HepG2 (cell line): Measurements from ENCODE around the gene PRKCG. TPM values are rescaled to one million over a fixed set of nuclear protein-coding genes. Genes with fewer than 3 reads are reported as not detected.
A peak's percentile ranks its signal among the peaks of the same experiment; 100 is the strongest.

Experiments used
- EEA1 ChIP-seq: sonication (generic); formaldehyde crosslinking; IDR thresholded peaks from 2 replicates; pipeline ENCODE4 v1.5.1; 2020; ENCODE audit warnings: mild to moderate bottlenecking, missing genetic modification reagents, borderline replicate concordance
- EP300 ChIP-seq, 3 experiments: sonication (generic) in 1 of 3; formaldehyde crosslinking in 1 of 3; IDR thresholded peaks; 2 replicates each; pipeline versions ENCODE4 v1.5.1 to v1.6.1; 2011 to 2020; ENCODE audit warnings: low read depth in 2 of 3, low read length in 2 of 3, borderline replicate concordance in 1 of 3, improper control_type of control experiment in 1 of 3, mild to moderate bottlenecking in 1 of 3, missing genetic modification reagents in 1 of 3, moderate library complexity in 1 of 3
- HOXA5 ChIP-seq: sonication (generic); formaldehyde crosslinking; IDR thresholded peaks from 2 replicates; pipeline ENCODE4 v1.4.0; 2020; ENCODE audit warnings: missing genetic modification reagents
- HOXA7 ChIP-seq: sonication (generic); formaldehyde crosslinking; IDR thresholded peaks from 2 replicates; pipeline ENCODE4 v1.8.1; 2022; ENCODE audit warnings: mild to moderate bottlenecking, missing genetic modification reagents, moderate library complexity
- NFIB ChIP-seq: sonication (generic); formaldehyde crosslinking; IDR thresholded peaks from 2 replicates; pipeline ENCODE4 v1.9.0; 2021; ENCODE audit warnings: missing genetic modification reagents, mild to moderate bottlenecking, borderline replicate concordance
- PCBP2 ChIP-seq: fragments of 200-400 bp; formaldehyde crosslinking; optimal IDR thresholded peaks from 2 replicates; pipeline ENCODE3; 2018; ENCODE audit warnings: low read length, low read depth; ENCODE audit not compliant: poor library complexity, severe bottlenecking
- RBAK ChIP-seq: sonication (generic); formaldehyde crosslinking; IDR thresholded peaks from 2 replicates; pipeline ENCODE4 v1.5.1; 2020; ENCODE audit warnings: mild to moderate bottlenecking, missing genetic modification reagents
- REPIN1 ChIP-seq: sonication (generic); formaldehyde crosslinking; IDR thresholded peaks from 2 replicates; pipeline ENCODE4 v1.8.0; 2022; ENCODE audit warnings: missing genetic modification reagents, low read depth, mild to moderate bottlenecking, borderline replicate concordance
- SMARCE1 ChIP-seq: fragments of 450-650 bp; IDR thresholded peaks from 2 replicates; pipeline ENCODE4 v1.6.1; 2017; ENCODE audit warnings: borderline replicate concordance
- TOPORS ChIP-seq: sonication (generic); formaldehyde crosslinking; IDR thresholded peaks from 2 replicates; pipeline ENCODE4 v1.8.0; 2023; ENCODE audit warnings: mild to moderate bottlenecking, missing genetic modification reagents
- XRCC5 ChIP-seq: fragments of 200-400 bp; formaldehyde crosslinking; optimal IDR thresholded peaks from 2 replicates; pipeline ENCODE3; 2017; ENCODE audit warnings: mild to moderate bottlenecking, low read length
- ZNF225 ChIP-seq: sonication (generic); formaldehyde crosslinking; IDR thresholded peaks from 2 replicates; pipeline ENCODE4 v1.4.0; 2020; ENCODE audit warnings: mild to moderate bottlenecking, missing genetic modification reagents
- ZNF263 ChIP-seq: sonication (generic); formaldehyde crosslinking; IDR thresholded peaks from 2 replicates; pipeline ENCODE4 v1.4.0; 2020; ENCODE audit warnings: missing genetic modification reagents
- ZNF563 ChIP-seq: sonication (generic); formaldehyde crosslinking; IDR thresholded peaks from 2 replicates; pipeline ENCODE4 v1.8.0; 2022; ENCODE audit warnings: mild to moderate bottlenecking, moderate library complexity, missing genetic modification reagents
- ZNF570 ChIP-seq: sonication (generic); formaldehyde crosslinking; IDR thresholded peaks from 2 replicates; pipeline ENCODE4 v1.4.0; 2020; ENCODE audit warnings: mild to moderate bottlenecking, missing genetic modification reagents, borderline replicate concordance
- ZNF773 ChIP-seq: sonication (generic); formaldehyde crosslinking; IDR thresholded peaks from 2 replicates; pipeline ENCODE4 v1.4.0; 2020; ENCODE audit warnings: missing genetic modification reagents, borderline replicate concordance
- ZSCAN22 ChIP-seq: sonication (generic); formaldehyde crosslinking; IDR thresholded peaks from 2 replicates; pipeline ENCODE4 v1.4.0; 2020; ENCODE audit warnings: mild to moderate bottlenecking, missing genetic modification reagents
- polyA plus RNA-seq, 8 experiments: library from polyadenylated mRNA; depleted of rRNA in 3 of 8; stranded (reverse) in 7 of 8; unstranded in 1 of 8; fragments of >200 nt; fragmentation: Illumina TruSeq in 4 of 8; extraction: Trizol in 4 of 8; gene quantifications; 2 replicates each; pipeline versions ENCODE4 v1.2.1 to v1.2.3, GENCODE V29; 2011 to 2016; ENCODE audit warnings: low read depth in 4 of 8, missing spikeins in 1 of 8, mixed read lengths in 1 of 8; ENCODE audit not compliant: insufficient read depth in 1 of 8
- total RNA-seq, 5 experiments: library from RNA; depleted of rRNA; stranded (reverse); fragments of >200 nt; fragmentation: Illumina TruSeq; extraction: Trizol; gene quantifications; 2 replicates each; pipeline ENCODE4 v1.2.3, GENCODE V29; 2016; ENCODE audit warnings: low read depth in 1 of 5
- TF ChIP-seq, protein P1 (sequence below): IDR thresholded peaks from 2 replicates; pipeline ENCODE4 v1.6.1; 2016; ENCODE audit warnings: missing genetic modification reagents, missing compliant biosample characterization
- TF ChIP-seq, protein P2 (sequence below): sonication (generic); formaldehyde crosslinking; IDR thresholded peaks from 2 replicates; pipeline ENCODE4 v1.5.0; 2020; ENCODE audit warnings: missing genetic modification reagents, mild to moderate bottlenecking, borderline replicate concordance
- TF ChIP-seq, protein P3 (sequence below): sonication (generic); formaldehyde crosslinking; IDR thresholded peaks from 2 replicates; pipeline ENCODE4 v1.5.1; 2020; ENCODE audit warnings: missing genetic modification reagents, mild to moderate bottlenecking, borderline replicate concordance

The PRKCG gene
- total and polyA plus RNA-seq, 2 of the 13 experiments (the other 11 are each of a cell fraction or from before 2014, with no cell fraction given), result 0.02 to 0.03 TPM

DNA sequence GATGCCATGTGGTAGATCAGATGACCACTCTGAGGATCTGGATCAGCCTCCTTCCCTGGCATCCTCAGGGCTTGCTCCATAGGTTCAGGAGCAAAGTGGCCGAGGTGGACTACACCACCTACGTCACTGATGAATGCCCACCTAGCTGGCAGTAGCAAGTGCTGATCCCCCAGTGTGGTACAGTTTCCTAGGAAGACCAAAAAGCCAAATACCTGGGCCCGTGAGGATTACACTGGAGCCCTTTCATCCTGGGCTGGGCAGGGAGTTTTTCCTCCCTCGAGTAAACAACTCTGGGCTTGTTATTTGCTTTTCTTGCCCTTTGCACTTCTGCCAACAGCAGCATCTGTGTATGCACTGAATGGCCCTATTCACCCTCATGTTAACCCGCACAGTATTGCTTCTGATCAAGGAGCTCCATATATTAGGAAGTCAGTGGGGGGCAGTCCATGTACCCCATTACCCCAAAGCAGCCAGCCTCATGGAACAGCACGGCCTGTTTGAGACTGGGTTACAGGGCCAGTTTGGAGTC, 17.6 kb upstream of the PRKCG start (continued):
- TF ChIP-seq HOXA7 (CRISPR knock-in tag) (no peak), REPIN1 (CRISPR knock-in tag) (peak; percentile 43; the same call in 1 of the 2 replicates), ZNF225 (CRISPR knock-in tag) (no peak), ZNF773 (CRISPR knock-in tag) (no peak), ZSCAN22 (CRISPR knock-in tag) (no peak), HOXA5 (CRISPR knock-in tag) (no peak), ZNF263 (CRISPR knock-in tag) (no peak), XRCC5 (peak; percentile 56), EP300 (IDR thresholded peaks at IDR 0.05; ENCODE audit: low read depth in 2 of 2, low read length in 2 of 2) (peak; percentile 88 to 98), EP300 (CRISPR knock-in tag; IDR thresholded peaks at IDR 0.05; ENCODE audit: borderline replicate concordance) (peak; percentile 95), RBAK (CRISPR knock-in tag) (no peak), PCBP2 (no peak), SMARCE1 (no peak), TOPORS (CRISPR knock-in tag) (no peak), NFIB (no peak), ZNF570 (CRISPR knock-in tag) (no peak), EEA1 (CRISPR knock-in tag) (no peak), ZNF563 (CRISPR knock-in tag) (no peak)
- TF ChIP-seq, protein P1, sequence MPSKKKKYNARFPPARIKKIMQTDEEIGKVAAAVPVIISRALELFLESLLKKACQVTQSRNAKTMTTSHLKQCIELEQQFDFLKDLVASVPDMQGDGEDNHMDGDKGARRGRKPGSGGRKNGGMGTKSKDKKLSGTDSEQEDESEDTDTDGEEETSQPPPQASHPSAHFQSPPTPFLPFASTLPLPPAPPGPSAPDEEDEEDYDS (CRISPR knock-in tag), result peak; percentile 78
- TF ChIP-seq, protein P2, sequence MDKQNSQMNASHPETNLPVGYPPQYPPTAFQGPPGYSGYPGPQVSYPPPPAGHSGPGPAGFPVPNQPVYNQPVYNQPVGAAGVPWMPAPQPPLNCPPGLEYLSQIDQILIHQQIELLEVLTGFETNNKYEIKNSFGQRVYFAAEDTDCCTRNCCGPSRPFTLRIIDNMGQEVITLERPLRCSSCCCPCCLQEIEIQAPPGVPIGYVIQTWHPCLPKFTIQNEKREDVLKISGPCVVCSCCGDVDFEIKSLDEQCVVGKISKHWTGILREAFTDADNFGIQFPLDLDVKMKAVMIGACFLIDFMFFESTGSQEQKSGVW (CRISPR knock-in tag), result no peak
- TF ChIP-seq, protein P3, sequence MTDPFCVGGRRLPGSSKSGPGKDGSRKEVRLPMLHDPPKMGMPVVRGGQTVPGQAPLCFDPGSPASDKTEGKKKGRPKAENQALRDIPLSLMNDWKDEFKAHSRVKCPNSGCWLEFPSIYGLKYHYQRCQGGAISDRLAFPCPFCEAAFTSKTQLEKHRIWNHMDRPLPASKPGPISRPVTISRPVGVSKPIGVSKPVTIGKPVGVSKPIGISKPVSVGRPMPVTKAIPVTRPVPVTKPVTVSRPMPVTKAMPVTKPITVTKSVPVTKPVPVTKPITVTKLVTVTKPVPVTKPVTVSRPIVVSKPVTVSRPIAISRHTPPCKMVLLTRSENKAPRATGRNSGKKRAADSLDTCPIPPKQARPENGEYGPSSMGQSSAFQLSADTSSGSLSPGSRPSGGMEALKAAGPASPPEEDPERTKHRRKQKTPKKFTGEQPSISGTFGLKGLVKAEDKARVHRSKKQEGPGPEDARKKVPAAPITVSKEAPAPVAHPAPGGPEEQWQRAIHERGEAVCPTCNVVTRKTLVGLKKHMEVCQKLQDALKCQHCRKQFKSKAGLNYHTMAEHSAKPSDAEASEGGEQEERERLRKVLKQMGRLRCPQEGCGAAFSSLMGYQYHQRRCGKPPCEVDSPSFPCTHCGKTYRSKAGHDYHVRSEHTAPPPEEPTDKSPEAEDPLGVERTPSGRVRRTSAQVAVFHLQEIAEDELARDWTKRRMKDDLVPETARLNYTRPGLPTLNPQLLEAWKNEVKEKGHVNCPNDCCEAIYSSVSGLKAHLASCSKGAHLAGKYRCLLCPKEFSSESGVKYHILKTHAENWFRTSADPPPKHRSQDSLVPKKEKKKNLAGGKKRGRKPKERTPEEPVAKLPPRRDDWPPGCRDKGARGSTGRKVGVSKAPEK (CRISPR knock-in tag), result peak; percentile 64; the same call in 1 of the 2 replicates
